GM23338 (cell line): Measurements from ENCODE around the gene C6orf47.

Source experiments
- CTCF ChIP-seq, 2 experiments: fragments of 200-600 bp in 1 of 2; sonication (generic) in 1 of 2; conservative IDR thresholded peaks; 2 replicates each; pipeline versions ENCODE4 v1.5.1 to v1.6.1; 2016 to 2017; ENCODE audit warnings: antibody characterized with exemption in 2 of 2, low read depth in 2 of 2, mild to moderate bottlenecking in 2 of 2, moderate library complexity in 1 of 2
- EZH2phosphoT487 ChIP-seq: fragments of 200-600 bp; sonication (generic); IDR thresholded peaks from one replicate; pipeline ENCODE4 v1.8.1; 2018; ENCODE audit warnings: antibody characterized with exemption; ENCODE audit not compliant: unreplicated experiment

- no peak for TF ChIP-seq CTCF (conservative IDR thresholded peaks at IDR 0.05; ENCODE audit: low read depth in 2 of 2)
- no peak for TF ChIP-seq EZH2phosphoT487
These were observed 42.5 kb upstream of the C6orf47 start, which contains the start of gene ABHD16A for GRCh38 chr6:31702819-31703716.
